Fibroblast of lung (primary cell): ENCODE results near the gene APBB2. TPM values are rescaled to one million over a fixed set of nuclear protein-coding genes. Genes with fewer than 3 reads are reported as not detected.

Experiments used
- DNase-seq, 2 donors: peaks; one replicate each; pipeline versions ENCODE4 v3.0.0 to v3.0.0-alpha.2; 2010; ENCODE audit warnings: low read depth in 2 of 2
- H2AFZ ChIP-seq: 2 replicates; pipeline ENCODE4 v1.5.1; 2012; ENCODE audit warnings: low read length, control low read depth, inconsistent platforms
- H3K27ac ChIP-seq: 2 replicates; pipeline ENCODE4 v1.5.1; 2011; ENCODE audit warnings: low read length, control low read depth; ENCODE audit not compliant: insufficient read depth
- H3K27me3 ChIP-seq: 2 replicates; pipeline ENCODE4 v1.5.1; 2011; ENCODE audit warnings: mild to moderate bottlenecking, low read length; ENCODE audit not compliant: control insufficient read depth, insufficient read depth
- H3K36me3 ChIP-seq: 2 replicates; pipeline ENCODE4 v1.5.1; 2011; ENCODE audit warnings: low read length; ENCODE audit not compliant: control insufficient read depth, insufficient read depth
- H3K4me1 ChIP-seq: 2 replicates; pipeline ENCODE4 v1.5.1; 2011; ENCODE audit warnings: low read length; ENCODE audit not compliant: control insufficient read depth, insufficient read depth; ENCODE audit errors: extremely low read depth
- H3K4me2 ChIP-seq: 2 replicates; pipeline ENCODE4 v1.5.1; 2011; ENCODE audit warnings: low read length, control low read depth; ENCODE audit not compliant: insufficient read depth; ENCODE audit errors: extremely low read depth
- H3K4me3 ChIP-seq, 4 experiments: fragments of 200-600 bp in 1 of 4; sonication (generic) in 1 of 4; replicated peaks in 1 of 4; 2 replicates each; pipeline ENCODE4 v1.5.1; 2011 to 2016; ENCODE audit warnings: low read length in 4 of 4, low read depth in 3 of 4, mild to moderate bottlenecking in 3 of 4, control low read depth in 2 of 4, inconsistent platforms in 1 of 4, mixed read lengths in 1 of 4; ENCODE audit not compliant: insufficient read depth in 1 of 4; ENCODE audit errors: control extremely low read depth in 1 of 4
- H3K79me2 ChIP-seq: 2 replicates; pipeline ENCODE4 v1.5.1; 2012; ENCODE audit warnings: mild to moderate bottlenecking, low read length, inconsistent platforms; ENCODE audit not compliant: control insufficient read depth, insufficient read depth
- H3K9ac ChIP-seq: 2 replicates; pipeline ENCODE4 v1.5.1; 2011; ENCODE audit warnings: mild to moderate bottlenecking, low read length, control low read depth; ENCODE audit not compliant: insufficient read depth
- H3K9me3 ChIP-seq: 2 replicates; pipeline ENCODE4 v1.5.1; 2012; ENCODE audit warnings: low read depth, low read length; ENCODE audit not compliant: control insufficient read depth, insufficient read depth
- H4K20me1 ChIP-seq: 2 replicates; pipeline ENCODE4 v1.5.1; 2011; ENCODE audit warnings: low read length; ENCODE audit not compliant: control insufficient read depth, insufficient read depth; ENCODE audit errors: extremely low read depth
- EZH2 ChIP-seq: IDR thresholded peaks from 2 replicates; pipeline ENCODE4 v1.5.1; 2012; ENCODE audit warnings: low read length, control low read depth, mild to moderate bottlenecking; ENCODE audit errors: missing control alignments
- polyA plus RNA-seq, 2 donors: library from polyadenylated mRNA; depleted of rRNA in 1 of 2; stranded (reverse) in 1 of 2; unstranded in 1 of 2; fragments of >200 nt; gene quantifications; 2 replicates each; pipeline ENCODE4 v1.2.1, GENCODE V29; 2011 to 2012; ENCODE audit warnings: missing spikeins in 1 of 2
- total RNA-seq: library from RNA; depleted of rRNA; stranded (reverse); fragments of >200 nt; gene quantifications from 2 replicates; pipeline ENCODE4 v1.2.1, GENCODE V29; 2014
- TF ChIP-seq, protein P1 (sequence below), 2 donors: IDR thresholded peaks in 1 of 2; conservative IDR thresholded peaks in 1 of 2; 1 replicate in 1 of 2; 2 replicates in 1 of 2; pipeline ENCODE4 v1.5.1; 2011 to 2012; ENCODE audit warnings: low read length in 2 of 2, control low read depth in 1 of 2, inconsistent platforms in 1 of 2, low read depth in 1 of 2, mild to moderate bottlenecking in 1 of 2

Gene APBB2
- total and polyA plus RNA-seq, 2 donors (not counting 1 experiment from before 2014, with no cell fraction given): 25.1 to 29.8 TPM

DNA sequence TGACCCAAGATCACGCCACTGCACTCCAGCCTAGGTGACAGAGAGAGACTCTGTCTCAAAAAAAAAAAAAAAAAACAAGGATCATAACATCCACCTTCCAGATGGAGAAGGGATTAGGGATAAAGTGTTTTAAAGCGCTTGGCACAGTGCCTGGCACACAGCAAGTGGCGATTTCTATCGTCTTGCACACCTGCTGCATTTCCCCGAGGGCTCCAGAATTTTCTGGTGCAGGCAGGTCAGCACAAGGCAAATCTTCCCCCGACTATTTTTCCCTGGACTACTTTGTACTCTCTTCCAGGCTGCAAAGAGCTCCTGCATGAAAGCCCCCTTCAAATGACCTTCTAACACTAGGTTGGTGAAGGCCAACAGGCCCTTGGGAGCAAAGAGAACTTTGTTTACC, 57.3 kb downstream of the APBB2 start:
- H3K27ac ChIP-seq: no peak overlapping the region
- no peak overlapping the region for H2AFZ ChIP-seq
- H3K4me1 ChIP-seq: peaks cover 20% of the 10 kb centered on the region
- H3K9ac ChIP-seq: no peak overlapping the region
- H3K4me2 ChIP-seq: no peak overlapping the region
- no peak overlapping the region for H3K4me3 ChIP-seq
- H4K20me1 ChIP-seq: no peaks in the 10 kb centered on the region
- DNase-seq: no peak
- no peaks in the 10 kb centered on the region for H3K27me3 ChIP-seq
- no peaks in the 10 kb centered on the region for H3K9me3 ChIP-seq
- no peaks in the 10 kb centered on the region for H3K36me3 ChIP-seq
- TF ChIP-seq, protein P1, sequence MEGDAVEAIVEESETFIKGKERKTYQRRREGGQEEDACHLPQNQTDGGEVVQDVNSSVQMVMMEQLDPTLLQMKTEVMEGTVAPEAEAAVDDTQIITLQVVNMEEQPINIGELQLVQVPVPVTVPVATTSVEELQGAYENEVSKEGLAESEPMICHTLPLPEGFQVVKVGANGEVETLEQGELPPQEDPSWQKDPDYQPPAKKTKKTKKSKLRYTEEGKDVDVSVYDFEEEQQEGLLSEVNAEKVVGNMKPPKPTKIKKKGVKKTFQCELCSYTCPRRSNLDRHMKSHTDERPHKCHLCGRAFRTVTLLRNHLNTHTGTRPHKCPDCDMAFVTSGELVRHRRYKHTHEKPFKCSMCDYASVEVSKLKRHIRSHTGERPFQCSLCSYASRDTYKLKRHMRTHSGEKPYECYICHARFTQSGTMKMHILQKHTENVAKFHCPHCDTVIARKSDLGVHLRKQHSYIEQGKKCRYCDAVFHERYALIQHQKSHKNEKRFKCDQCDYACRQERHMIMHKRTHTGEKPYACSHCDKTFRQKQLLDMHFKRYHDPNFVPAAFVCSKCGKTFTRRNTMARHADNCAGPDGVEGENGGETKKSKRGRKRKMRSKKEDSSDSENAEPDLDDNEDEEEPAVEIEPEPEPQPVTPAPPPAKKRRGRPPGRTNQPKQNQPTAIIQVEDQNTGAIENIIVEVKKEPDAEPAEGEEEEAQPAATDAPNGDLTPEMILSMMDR (conservative IDR thresholded peaks at IDR 0.05 in 1 of 2, IDR thresholded peaks at IDR 0.05 in 1 of 2; ENCODE audit: low read depth in 1 of 2, low read length in 2 of 2): no peak
- no peak for TF ChIP-seq EZH2
- peaks cover 11% of the 10 kb centered on the region for H3K79me2 ChIP-seq

DNA sequence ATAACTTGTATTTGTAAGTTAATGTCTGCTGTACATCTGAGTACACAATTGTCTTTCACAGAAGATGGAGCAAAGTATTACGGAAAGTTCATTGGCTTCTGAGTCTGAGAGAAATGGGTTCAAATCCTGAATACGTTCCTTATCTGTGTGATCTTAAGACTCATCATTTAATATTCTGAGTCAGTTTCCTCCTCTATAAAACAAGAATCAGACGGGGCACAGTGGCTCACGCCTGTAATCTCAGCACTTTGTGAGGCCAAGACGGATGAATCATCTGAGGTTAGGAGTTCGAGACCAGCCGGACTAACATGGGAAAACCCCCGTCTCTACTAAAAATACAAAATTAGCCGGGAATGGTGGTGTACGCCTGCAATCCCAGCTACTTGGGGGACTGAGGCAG, 57.8 kb downstream of the APBB2 start:
- no peak overlapping the region for H3K27ac ChIP-seq

DNA sequence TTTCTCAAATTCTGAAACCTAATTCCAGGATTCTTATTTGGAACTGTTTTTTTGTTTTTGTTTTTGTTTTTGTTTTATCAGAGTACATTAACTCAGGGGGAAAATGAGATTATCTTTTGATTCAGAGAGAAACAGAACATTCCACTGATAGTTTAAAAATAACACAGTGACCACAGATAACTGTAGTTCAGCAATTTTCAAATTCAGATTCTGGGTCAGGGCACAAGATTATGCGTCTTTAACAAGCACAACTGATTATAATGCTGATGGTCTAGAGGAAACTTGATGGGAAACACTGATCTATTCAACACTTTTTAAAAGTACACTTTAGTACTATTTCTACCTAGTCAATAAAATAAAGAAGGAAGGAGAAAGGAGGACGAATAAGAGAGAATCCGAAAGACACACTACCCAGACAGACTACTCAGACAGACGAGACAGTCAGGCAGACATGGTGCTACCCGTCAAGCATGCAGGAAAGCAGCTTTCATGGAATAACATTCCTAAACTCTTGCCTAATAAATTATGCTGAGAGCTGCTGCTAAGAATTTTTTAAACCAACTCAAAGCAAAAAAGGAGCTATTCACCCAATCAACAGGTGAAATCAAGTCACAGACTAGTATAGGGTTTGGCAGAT, 59.0 kb downstream of the APBB2 start:
- H3K36me3 ChIP-seq: no peaks in the 10 kb centered on the region
- H3K27ac ChIP-seq: no peak overlapping the region
- no peaks in the 10 kb centered on the region for H4K20me1 ChIP-seq
- H3K4me2 ChIP-seq: peak overlapping the region; percentile 68
- no peak for TF ChIP-seq EZH2
- TF ChIP-seq, protein P1 (conservative IDR thresholded peaks at IDR 0.05 in 1 of 2, IDR thresholded peaks at IDR 0.05 in 1 of 2; ENCODE audit: low read depth in 1 of 2, low read length in 2 of 2): no peak
- H3K9ac ChIP-seq: no peak overlapping the region
- no peak overlapping the region for H3K4me3 ChIP-seq
- no peaks in the 10 kb centered on the region for H3K9me3 ChIP-seq
- peaks cover 11% of the 10 kb centered on the region for H3K79me2 ChIP-seq
- H2AFZ ChIP-seq: no peak overlapping the region
- peaks cover 12% of the 10 kb centered on the region for H3K4me1 ChIP-seq
- H3K27me3 ChIP-seq: no peaks in the 10 kb centered on the region
- DNase-seq: peak; percentile 52 to 95

More for the DNA sequence above, 57.8 kb downstream of the APBB2 start:
- Histone ChIP-seq H3K9me3 (no peaks in the 10 kb centered on the region), H3K4me3 (no peak overlapping the region), H4K20me1 (no peaks in the 10 kb centered on the region), H3K36me3 (no peaks in the 10 kb centered on the region), H3K27me3 (no peaks in the 10 kb centered on the region), H2AFZ (no peak overlapping the region), H3K4me1 (peaks cover 20% of the 10 kb centered on the region), H3K79me2 (peaks cover 11% of the 10 kb centered on the region), H3K9ac (no peak overlapping the region), H3K4me2 (no peak overlapping the region)
- DNase-seq: peak; percentile 24 to 84
- no peak for TF ChIP-seq EZH2
- TF ChIP-seq, protein P1 (conservative IDR thresholded peaks at IDR 0.05 in 1 of 2, IDR thresholded peaks at IDR 0.05 in 1 of 2; ENCODE audit: low read depth in 1 of 2, low read length in 2 of 2): no peak
